Lower lobe of right lung (tissue), 2 donors: Measurements from ENCODE around the gene FCRL3. TPM values are rescaled to one million over a fixed set of nuclear protein-coding genes. Genes with fewer than 3 reads are reported as not detected.

Experiments used
- ATAC-seq, 2 donors: fragments of 200-7000 bp; cut with Tn5 transposase; one replicate each; pipeline ENCODE4 v1.9.1; 2020 to 2022; ENCODE audit warnings: mild to moderate bottlenecking in 2 of 2, moderate library complexity in 2 of 2
- DNase-seq: peaks from one replicate; pipeline ENCODE4 v3.0.0-alpha.2; 2020
- H3K27ac ChIP-seq: fragments of 200-600 bp; one replicate; pipeline ENCODE4 v1.8.0; 2022
- H3K27me3 ChIP-seq: fragments of 200-600 bp; one replicate; pipeline ENCODE4 v1.8.0; 2022; ENCODE audit warnings: low read depth
- H3K36me3 ChIP-seq: fragments of 200-600 bp; one replicate; pipeline ENCODE4 v1.8.0; 2022; ENCODE audit warnings: mild to moderate bottlenecking
- H3K4me1 ChIP-seq: fragments of 200-600 bp; one replicate; pipeline ENCODE4 v1.8.0; 2022
- H3K4me3 ChIP-seq: fragments of 200-600 bp; one replicate; pipeline ENCODE4 v1.8.0; 2022; ENCODE audit warnings: mild to moderate bottlenecking
- H3K9me3 ChIP-seq: fragments of 200-600 bp; one replicate; pipeline ENCODE4 v1.8.0; 2022
- intact Hi-C: fragments of 100-400 bp; cut with DNase I; formaldehyde crosslinking; loops from one replicate; pipeline ENCODE4 v1.11.0; 2022
- total RNA-seq: library from RNA; stranded (reverse); fragmentation: NEBNext Ultra II Directional; extraction: Animal tissue kit (Norgen Biotek cat#: 25700); gene quantifications from one replicate; pipeline ENCODE4 v1.2.1, GENCODE V29; 2021
- TF ChIP-seq, protein P1 (sequence below): fragments of 200-600 bp; IDR thresholded peaks from one replicate; pipeline ENCODE4 v1.8.0; 2022; ENCODE audit warnings: antibody characterized with exemption, mild to moderate bottlenecking
- donor health status: DM: no; HTN: yes; CAD: no; lungs with severe emphysema.

The FCRL3 gene
- total RNA-seq, 1 donor from 2014 or later = 1.2 TPM

- H3K4me3 ChIP-seq = no peak overlapping the region
- no peaks in the 10 kb centered on the region for H3K36me3 ChIP-seq
- intact Hi-C loops = no loop called here
- TF ChIP-seq, protein P1, sequence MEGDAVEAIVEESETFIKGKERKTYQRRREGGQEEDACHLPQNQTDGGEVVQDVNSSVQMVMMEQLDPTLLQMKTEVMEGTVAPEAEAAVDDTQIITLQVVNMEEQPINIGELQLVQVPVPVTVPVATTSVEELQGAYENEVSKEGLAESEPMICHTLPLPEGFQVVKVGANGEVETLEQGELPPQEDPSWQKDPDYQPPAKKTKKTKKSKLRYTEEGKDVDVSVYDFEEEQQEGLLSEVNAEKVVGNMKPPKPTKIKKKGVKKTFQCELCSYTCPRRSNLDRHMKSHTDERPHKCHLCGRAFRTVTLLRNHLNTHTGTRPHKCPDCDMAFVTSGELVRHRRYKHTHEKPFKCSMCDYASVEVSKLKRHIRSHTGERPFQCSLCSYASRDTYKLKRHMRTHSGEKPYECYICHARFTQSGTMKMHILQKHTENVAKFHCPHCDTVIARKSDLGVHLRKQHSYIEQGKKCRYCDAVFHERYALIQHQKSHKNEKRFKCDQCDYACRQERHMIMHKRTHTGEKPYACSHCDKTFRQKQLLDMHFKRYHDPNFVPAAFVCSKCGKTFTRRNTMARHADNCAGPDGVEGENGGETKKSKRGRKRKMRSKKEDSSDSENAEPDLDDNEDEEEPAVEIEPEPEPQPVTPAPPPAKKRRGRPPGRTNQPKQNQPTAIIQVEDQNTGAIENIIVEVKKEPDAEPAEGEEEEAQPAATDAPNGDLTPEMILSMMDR = no peak
- no peaks in the 10 kb centered on the region for H3K4me1 ChIP-seq
- DNase-seq = no peak
- no peak for ATAC-seq
- H3K27ac ChIP-seq = no peak overlapping the region
- no peaks in the 10 kb centered on the region for H3K9me3 ChIP-seq
- H3K27me3 ChIP-seq = no peaks in the 10 kb centered on the region
Observed at GRCh38 chr1:157725221-157725577, 24.6 kb upstream of the FCRL3 start.

DNA sequence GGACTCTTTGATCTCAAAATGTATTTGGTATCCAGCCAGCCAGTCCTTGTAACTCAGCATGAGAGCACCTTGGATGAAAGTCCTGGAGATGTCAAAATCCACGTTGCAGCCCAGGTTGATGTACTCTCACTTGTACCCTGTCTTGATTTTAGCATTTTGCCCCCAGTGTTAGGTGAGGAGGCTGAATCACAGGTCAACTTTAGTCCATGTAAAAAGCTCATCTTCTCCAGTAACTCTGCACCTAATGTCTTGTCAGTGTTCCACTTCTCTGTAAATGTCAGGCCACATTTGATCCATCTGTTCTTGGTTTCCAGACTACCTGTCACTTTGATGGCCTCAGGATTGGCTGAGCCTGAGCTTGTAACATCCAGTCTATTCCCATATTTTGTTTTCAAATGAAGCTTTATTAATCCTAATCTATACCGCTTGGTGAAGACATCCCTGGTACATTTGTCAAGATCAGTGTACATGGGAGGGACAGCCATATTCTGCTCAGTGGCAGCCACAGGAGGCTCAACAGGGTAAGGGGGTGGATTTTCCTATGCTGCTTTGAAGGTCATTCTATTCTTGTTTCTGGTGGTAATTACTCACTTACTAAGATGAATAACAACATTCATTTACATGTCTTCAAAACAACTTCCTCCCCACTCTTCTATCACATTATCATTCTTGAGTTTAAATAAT is 24.1 kb upstream of the FCRL3 start:
- H3K27me3 ChIP-seq = no peaks in the 10 kb centered on the region
- H3K4me3 ChIP-seq = no peak overlapping the region
- TF ChIP-seq, protein P1 = no peak
- no peak for DNase-seq
- no peaks in the 10 kb centered on the region for H3K36me3 ChIP-seq
- H3K4me1 ChIP-seq = no peaks in the 10 kb centered on the region
- H3K27ac ChIP-seq = no peak overlapping the region
- ATAC-seq = no peak
- H3K9me3 ChIP-seq = no peaks in the 10 kb centered on the region
- intact Hi-C loops = no loop called here

GRCh38 chr1:157723157-157723556 is 22.6 kb upstream of the FCRL3 start:
- Histone ChIP-seq H3K4me1 (no peaks in the 10 kb centered on the region), H3K4me3 (no peak overlapping the region), H3K9me3 (no peaks in the 10 kb centered on the region), H3K27ac (no peak overlapping the region), H3K36me3 (no peaks in the 10 kb centered on the region), H3K27me3 (no peaks in the 10 kb centered on the region)
- DNase-seq (no peak), ATAC-seq (no peak)
- TF ChIP-seq, protein P1 = no peak
- intact Hi-C loops = no loop called here

- no peak overlapping the region for H3K27ac ChIP-seq
- ATAC-seq = no peak
- H3K4me1 ChIP-seq = no peaks in the 10 kb centered on the region
- TF ChIP-seq, protein P1 = no peak
- intact Hi-C loops = no loop called here
- no peak overlapping the region for H3K4me3 ChIP-seq
- no peaks in the 10 kb centered on the region for H3K36me3 ChIP-seq
- H3K9me3 ChIP-seq = no peaks in the 10 kb centered on the region
- no peak for DNase-seq
- no peaks in the 10 kb centered on the region for H3K27me3 ChIP-seq
Observed at GRCh38 chr1:157721985-157722384, 21.4 kb upstream of the FCRL3 start.

DNA sequence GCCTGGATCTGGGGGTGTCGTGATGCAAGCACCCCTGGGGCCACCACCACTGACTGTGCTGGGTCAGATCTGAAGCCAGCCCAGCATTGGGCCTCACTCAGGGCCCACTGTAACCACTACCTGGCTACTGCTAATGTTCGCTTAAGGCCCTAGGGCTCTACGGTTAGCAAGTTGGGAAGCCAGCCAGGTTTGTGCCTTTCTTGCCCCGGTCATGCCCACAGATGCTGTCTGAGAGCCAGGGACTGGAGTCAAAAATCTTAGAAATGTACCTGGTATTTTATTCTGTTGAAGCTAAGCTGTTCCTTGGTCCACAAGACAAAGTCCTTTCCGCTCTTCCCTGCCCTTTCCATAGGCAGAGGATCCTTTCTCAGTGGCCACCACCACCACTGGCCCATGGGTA is 15.2 kb upstream of the FCRL3 start:
- no peak overlapping the region for H3K4me3 ChIP-seq
- no peaks in the 10 kb centered on the region for H3K9me3 ChIP-seq
- DNase-seq = no peak
- no peaks in the 10 kb centered on the region for H3K36me3 ChIP-seq
- TF ChIP-seq, protein P1 = no peak
- H3K27me3 ChIP-seq = no peaks in the 10 kb centered on the region
- intact Hi-C loops = no loop called here
- no peaks in the 10 kb centered on the region for H3K4me1 ChIP-seq
- H3K27ac ChIP-seq = no peak overlapping the region
- no peak for ATAC-seq
